Neuronal stem cell (in vitro differentiated cells): ENCODE results near the gene AFP.

Source experiments
- DNase-seq: peaks from one replicate; pipeline ENCODE4 v3.0.0-alpha.2; 2013; ENCODE audit warnings: low spot score
- H2AFZ ChIP-seq: one replicate; pipeline ENCODE4 v1.6.1; 2013; ENCODE audit warnings: mild to moderate bottlenecking, low read length, inconsistent platforms
- H2AK5ac ChIP-seq: 2 replicates; pipeline ENCODE4 v1.6.1; 2013; ENCODE audit warnings: low read depth, mild to moderate bottlenecking, inconsistent platforms, low read length, moderate library complexity, mixed read lengths
- H2BK120ac ChIP-seq: 2 replicates; pipeline ENCODE4 v1.6.1; 2013; ENCODE audit warnings: low read depth, mild to moderate bottlenecking, inconsistent platforms, low read length, moderate library complexity, mixed read lengths
- H2BK12ac ChIP-seq: one replicate; pipeline ENCODE4 v1.6.1; 2013; ENCODE audit warnings: low read length, inconsistent platforms
- H2BK15ac ChIP-seq: 2 replicates; pipeline ENCODE4 v1.6.1; 2013; ENCODE audit warnings: mild to moderate bottlenecking, low read length, inconsistent platforms, mixed read lengths
- H2BK5ac ChIP-seq: one replicate; pipeline ENCODE4 v1.6.1; 2013; ENCODE audit warnings: inconsistent platforms, mild to moderate bottlenecking, low read length, moderate library complexity
- H3K14ac ChIP-seq: one replicate; pipeline ENCODE4 v1.6.1; 2013; ENCODE audit warnings: low read length, inconsistent platforms
- H3K18ac ChIP-seq: 2 replicates; pipeline ENCODE4 v1.6.1; 2013; ENCODE audit warnings: low read length, inconsistent platforms
- H3K23ac ChIP-seq: 2 replicates; pipeline ENCODE4 v1.6.1; 2013; ENCODE audit warnings: low read depth, mild to moderate bottlenecking, mixed read lengths, low read length, inconsistent platforms; ENCODE audit not compliant: poor library complexity
- H3K27ac ChIP-seq: replicated peaks from 3 replicates; pipeline ENCODE4 v1.5.1; 2013; ENCODE audit warnings: low read length, inconsistent platforms
- H3K27me3 ChIP-seq, 3 experiments: 2 replicates each; pipeline ENCODE4 v1.6.1; 2013; ENCODE audit warnings: low read length in 3 of 3, mild to moderate bottlenecking in 2 of 3, inconsistent platforms in 1 of 3, low read depth in 1 of 3, mixed read lengths in 1 of 3, moderate library complexity in 1 of 3; ENCODE audit not compliant: control insufficient read depth in 3 of 3, insufficient read depth in 3 of 3
- H3K36me3 ChIP-seq, 2 donors: replicated peaks in 1 of 2; 2 replicates each; pipeline ENCODE4 v1.6.1; 2013; ENCODE audit warnings: low read length in 2 of 2; ENCODE audit not compliant: control insufficient read depth in 2 of 2, insufficient read depth in 2 of 2
- H3K4ac ChIP-seq: 2 replicates; pipeline ENCODE4 v1.6.1; 2013; ENCODE audit warnings: inconsistent platforms, mild to moderate bottlenecking, low read length, moderate library complexity
- H3K4me1 ChIP-seq, 2 donors: 1 replicate in 1 of 2; 2 replicates in 1 of 2; pipeline ENCODE4 v1.6.1; 2013; ENCODE audit warnings: low read length in 2 of 2, low read depth in 1 of 2; ENCODE audit not compliant: control insufficient read depth in 2 of 2, insufficient read depth in 1 of 2
- H3K4me2 ChIP-seq: one replicate; pipeline ENCODE4 v1.6.1; 2013; ENCODE audit warnings: mild to moderate bottlenecking, low read length, inconsistent platforms; ENCODE audit not compliant: insufficient read depth, poor library complexity, severe bottlenecking
- H3K4me3 ChIP-seq, 2 donors: 2 replicates each; pipeline ENCODE4 v1.5.1; 2013; ENCODE audit warnings: low read length in 2 of 2, mild to moderate bottlenecking in 2 of 2, inconsistent platforms in 1 of 2, moderate library complexity in 1 of 2
- H3K79me1 ChIP-seq: one replicate; pipeline ENCODE4 v1.6.1; 2013; ENCODE audit warnings: low read depth, mild to moderate bottlenecking, inconsistent platforms, low read length, moderate library complexity
- H3K9ac ChIP-seq: one replicate; pipeline ENCODE4 v1.6.1; 2013; ENCODE audit warnings: mild to moderate bottlenecking, low read depth, low read length, inconsistent platforms; ENCODE audit not compliant: poor library complexity
- H3K9me3 ChIP-seq, 2 donors: replicated peaks in 1 of 2; 2 replicates each; pipeline versions ENCODE3 to v1.6.1; 2013; ENCODE audit warnings: low read length in 2 of 2, mild to moderate bottlenecking in 2 of 2, inconsistent platforms in 1 of 2, low read depth in 1 of 2, mixed read lengths in 1 of 2, moderate library complexity in 1 of 2; ENCODE audit not compliant: control insufficient read depth in 2 of 2, insufficient read depth in 1 of 2
- H4K8ac ChIP-seq: one replicate; pipeline ENCODE4 v1.6.1; 2013; ENCODE audit warnings: low read depth, mild to moderate bottlenecking, inconsistent platforms, low read length, moderate library complexity
- H4K91ac ChIP-seq: one replicate; pipeline ENCODE4 v1.6.1; 2013; ENCODE audit warnings: low read length, low read depth, mild to moderate bottlenecking, inconsistent platforms; ENCODE audit not compliant: poor library complexity
- WGBS, 2 donors: extraction: QIAGEN DNeasy Blood & Tissue Kit; methylation state at CpG; one replicate each; pipeline ENCODE4 v1.1.7; 2013; ENCODE audit warnings: missing lambda C conversion rate in 2 of 2, mixed read lengths in 1 of 2; ENCODE audit not compliant: insufficient read length in 2 of 2, insufficient replicate concordance in 1 of 2; ENCODE audit errors: extremely low coverage in 2 of 2; 5-methylcytosine and 5-hydroxymethylcytosine counted together

Gene AFP

DNA sequence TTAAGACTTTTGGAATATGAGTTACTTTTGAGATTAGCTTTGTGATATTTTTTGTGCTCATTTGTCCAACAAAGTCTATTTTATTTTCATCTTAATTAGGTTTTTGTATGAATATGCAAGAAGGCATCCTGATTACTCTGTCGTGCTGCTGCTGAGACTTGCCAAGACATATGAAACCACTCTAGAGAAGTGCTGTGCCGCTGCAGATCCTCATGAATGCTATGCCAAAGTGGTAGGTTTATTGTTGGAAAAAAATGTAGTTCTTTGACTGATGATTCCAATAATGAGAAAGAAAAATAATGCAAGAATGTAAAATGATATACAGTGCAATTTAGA is 21.1 kb upstream of the AFP start:
- H3K9me3 ChIP-seq: no peaks in the 10 kb centered on the region
- no peak overlapping the region for H4K91ac ChIP-seq
- H2BK15ac ChIP-seq: no peak overlapping the region
- WGBS, 2 donors: no CpG with 5 or more reads among the region's 2 CpGs
- H2BK120ac ChIP-seq: no peak overlapping the region
- no peaks in the 10 kb centered on the region for H3K36me3 ChIP-seq
- H3K79me1 ChIP-seq: no peaks in the 10 kb centered on the region
- no peaks in the 10 kb centered on the region for H3K4me1 ChIP-seq
- no peak overlapping the region for H2AK5ac ChIP-seq
- H4K8ac ChIP-seq: no peak overlapping the region
- H3K4me3 ChIP-seq: no peak overlapping the region
- no peak for DNase-seq
- H3K23ac ChIP-seq: no peak overlapping the region
- no peak overlapping the region for H2BK5ac ChIP-seq
- H3K9ac ChIP-seq: no peak overlapping the region
- H3K4me2 ChIP-seq: no peak overlapping the region
- H2BK12ac ChIP-seq: no peak overlapping the region
- H3K27ac ChIP-seq: no peak overlapping the region
- H3K4ac ChIP-seq: no peak overlapping the region
- no peak overlapping the region for H3K18ac ChIP-seq
- H3K27me3 ChIP-seq: no peaks in the 10 kb centered on the region
- H2AFZ ChIP-seq: no peak overlapping the region
- H3K14ac ChIP-seq: no peak overlapping the region

DNA sequence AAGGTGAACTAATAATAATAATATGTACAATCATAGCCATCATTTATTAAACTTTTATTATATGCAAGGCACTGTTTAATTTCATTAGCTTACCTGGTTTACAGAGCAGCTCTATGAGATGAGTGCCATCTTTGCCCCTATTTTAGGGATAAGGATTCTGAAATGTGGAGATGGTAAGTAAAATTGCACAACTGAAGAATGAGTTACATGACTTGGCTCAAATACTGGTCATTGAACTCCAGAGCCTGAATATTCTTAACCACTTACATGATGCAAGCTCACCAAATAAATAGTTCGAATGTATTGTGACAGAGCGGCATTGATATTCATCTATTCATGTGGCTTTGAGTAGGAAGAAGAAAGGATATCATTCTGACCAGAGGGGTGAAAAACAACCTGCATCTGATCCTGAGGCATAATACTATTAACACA is 20.2 kb upstream of the AFP start:
- Histone ChIP-seq H3K79me1 (no peaks in the 10 kb centered on the region), H2BK120ac (no peak overlapping the region), H3K4ac (no peak overlapping the region), H3K18ac (no peak overlapping the region), H3K14ac (no peak overlapping the region), H3K23ac (no peak overlapping the region), H3K27ac (no peak overlapping the region), H4K91ac (no peak overlapping the region), H4K8ac (no peak overlapping the region), H2AK5ac (no peak overlapping the region), H2BK15ac (no peak overlapping the region), H3K9me3 (no peaks in the 10 kb centered on the region), H3K4me2 (no peak overlapping the region), H3K27me3 (no peaks in the 10 kb centered on the region), H3K9ac (no peak overlapping the region), H3K4me3 (no peak overlapping the region), H2BK12ac (no peak overlapping the region), H3K36me3 (no peaks in the 10 kb centered on the region), H3K4me1 (no peaks in the 10 kb centered on the region), H2BK5ac (no peak overlapping the region), H2AFZ (no peak overlapping the region)
- DNase-seq: no peak
- no CpG with 5 or more reads among the region's 2 CpGs for WGBS, 2 donors

DNA sequence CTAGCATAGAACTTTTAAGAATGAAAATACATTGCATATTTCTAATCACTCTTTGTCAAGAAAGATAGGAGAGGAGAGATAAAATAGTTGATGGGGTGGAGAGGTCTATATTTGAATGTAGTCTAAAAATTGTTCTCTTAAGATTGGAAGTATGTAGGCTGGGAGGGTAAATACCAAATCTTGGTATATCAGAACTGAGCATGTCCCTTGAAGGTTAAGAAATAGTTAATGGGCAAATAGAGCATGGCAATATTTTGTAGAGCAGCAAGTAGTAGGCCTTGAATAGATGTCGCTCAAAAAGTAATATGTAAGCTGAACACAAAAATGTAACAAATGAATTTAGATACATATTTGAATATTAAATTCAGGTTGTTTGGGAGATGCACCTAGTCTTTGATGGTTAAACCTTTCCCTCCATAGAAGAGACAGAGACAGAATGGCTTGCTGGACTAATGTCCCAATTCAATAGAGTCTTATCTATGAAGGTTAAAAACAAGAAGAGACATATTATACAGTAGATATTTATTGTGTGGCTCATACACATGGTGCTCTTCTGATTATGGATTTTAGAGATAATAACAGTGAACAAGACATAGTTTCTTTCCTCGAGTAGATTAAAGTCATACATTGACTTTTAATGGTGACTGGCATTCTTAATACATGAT is 19.5 kb upstream of the AFP start:
- H2AFZ ChIP-seq: no peak overlapping the region
- no peak overlapping the region for H3K23ac ChIP-seq
- no peak overlapping the region for H3K9ac ChIP-seq
- no peak overlapping the region for H2BK12ac ChIP-seq
- no peak overlapping the region for H3K4me2 ChIP-seq
- no peaks in the 10 kb centered on the region for H3K9me3 ChIP-seq
- no peak overlapping the region for H3K4ac ChIP-seq
- WGBS, 2 donors: no CpG with 5 or more reads among the region's 2 CpGs
- no peaks in the 10 kb centered on the region for H3K27me3 ChIP-seq
- no peaks in the 10 kb centered on the region for H3K4me1 ChIP-seq
- H3K18ac ChIP-seq: no peak overlapping the region
- no peak overlapping the region for H3K14ac ChIP-seq
- H2BK5ac ChIP-seq: no peak overlapping the region
- H2BK120ac ChIP-seq: no peak overlapping the region
- H2AK5ac ChIP-seq: no peak overlapping the region
- no peak overlapping the region for H4K91ac ChIP-seq
- no peak overlapping the region for H3K27ac ChIP-seq
- H3K36me3 ChIP-seq: no peaks in the 10 kb centered on the region
- H3K4me3 ChIP-seq: no peak overlapping the region
- no peaks in the 10 kb centered on the region for H3K79me1 ChIP-seq
- no peak overlapping the region for H2BK15ac ChIP-seq
- no peak overlapping the region for H4K8ac ChIP-seq
- DNase-seq: no peak

DNA sequence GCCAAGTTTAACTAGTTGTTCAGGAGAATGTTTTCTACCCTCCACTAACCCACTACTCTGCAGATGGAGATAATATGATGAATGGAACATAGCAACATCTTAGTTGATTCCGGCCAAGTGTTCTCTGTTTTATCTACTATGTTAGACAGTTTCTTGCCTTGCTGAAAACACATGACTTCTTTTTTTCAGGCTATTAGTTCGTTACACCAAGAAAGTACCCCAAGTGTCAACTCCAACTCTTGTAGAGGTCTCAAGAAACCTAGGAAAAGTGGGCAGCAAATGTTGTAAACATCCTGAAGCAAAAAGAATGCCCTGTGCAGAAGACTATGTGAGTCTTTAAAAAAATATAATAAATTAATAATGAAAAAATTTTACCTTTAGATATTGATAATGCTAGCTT is 18.7 kb upstream of the AFP start:
- H3K23ac ChIP-seq: no peak overlapping the region
- H3K18ac ChIP-seq: no peak overlapping the region
- H4K91ac ChIP-seq: no peak overlapping the region
- no peak overlapping the region for H2AFZ ChIP-seq
- H3K14ac ChIP-seq: no peak overlapping the region
- no peak overlapping the region for H3K4me3 ChIP-seq
- H3K4ac ChIP-seq: no peak overlapping the region
- no peaks in the 10 kb centered on the region for H3K36me3 ChIP-seq
- no peaks in the 10 kb centered on the region for H3K9me3 ChIP-seq
- H2BK12ac ChIP-seq: no peak overlapping the region
- no peaks in the 10 kb centered on the region for H3K4me1 ChIP-seq
- no CpG with 5 or more reads among the region's 2 CpGs for WGBS, 2 donors
- DNase-seq: no peak
- H2BK15ac ChIP-seq: no peak overlapping the region
- no peak overlapping the region for H2AK5ac ChIP-seq
- H2BK5ac ChIP-seq: no peak overlapping the region
- H3K9ac ChIP-seq: no peak overlapping the region
- H2BK120ac ChIP-seq: no peak overlapping the region
- no peak overlapping the region for H3K27ac ChIP-seq
- H4K8ac ChIP-seq: no peak overlapping the region
- no peaks in the 10 kb centered on the region for H3K27me3 ChIP-seq
- no peaks in the 10 kb centered on the region for H3K79me1 ChIP-seq
- H3K4me2 ChIP-seq: no peak overlapping the region
